GM19035 (cell line): Measurements from ENCODE around the gene CYP4F11.
"Not testable (repeated sequence)": the region's sequence is repeated elsewhere in the genome, so short reads cannot be mapped to it uniquely, and the experiment has no call there.

Source experiments
- ATAC-seq: cut with Tn5 transposase; IDR thresholded peaks from one replicate; pipeline ENCODE4 v1.9.1; 2021; ENCODE audit not compliant: unreplicated experiment

The CYP4F11 gene, protein sequence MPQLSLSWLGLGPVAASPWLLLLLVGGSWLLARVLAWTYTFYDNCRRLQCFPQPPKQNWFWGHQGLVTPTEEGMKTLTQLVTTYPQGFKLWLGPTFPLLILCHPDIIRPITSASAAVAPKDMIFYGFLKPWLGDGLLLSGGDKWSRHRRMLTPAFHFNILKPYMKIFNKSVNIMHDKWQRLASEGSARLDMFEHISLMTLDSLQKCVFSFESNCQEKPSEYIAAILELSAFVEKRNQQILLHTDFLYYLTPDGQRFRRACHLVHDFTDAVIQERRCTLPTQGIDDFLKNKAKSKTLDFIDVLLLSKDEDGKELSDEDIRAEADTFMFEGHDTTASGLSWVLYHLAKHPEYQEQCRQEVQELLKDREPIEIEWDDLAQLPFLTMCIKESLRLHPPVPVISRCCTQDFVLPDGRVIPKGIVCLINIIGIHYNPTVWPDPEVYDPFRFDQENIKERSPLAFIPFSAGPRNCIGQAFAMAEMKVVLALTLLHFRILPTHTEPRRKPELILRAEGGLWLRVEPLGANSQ

DNA sequence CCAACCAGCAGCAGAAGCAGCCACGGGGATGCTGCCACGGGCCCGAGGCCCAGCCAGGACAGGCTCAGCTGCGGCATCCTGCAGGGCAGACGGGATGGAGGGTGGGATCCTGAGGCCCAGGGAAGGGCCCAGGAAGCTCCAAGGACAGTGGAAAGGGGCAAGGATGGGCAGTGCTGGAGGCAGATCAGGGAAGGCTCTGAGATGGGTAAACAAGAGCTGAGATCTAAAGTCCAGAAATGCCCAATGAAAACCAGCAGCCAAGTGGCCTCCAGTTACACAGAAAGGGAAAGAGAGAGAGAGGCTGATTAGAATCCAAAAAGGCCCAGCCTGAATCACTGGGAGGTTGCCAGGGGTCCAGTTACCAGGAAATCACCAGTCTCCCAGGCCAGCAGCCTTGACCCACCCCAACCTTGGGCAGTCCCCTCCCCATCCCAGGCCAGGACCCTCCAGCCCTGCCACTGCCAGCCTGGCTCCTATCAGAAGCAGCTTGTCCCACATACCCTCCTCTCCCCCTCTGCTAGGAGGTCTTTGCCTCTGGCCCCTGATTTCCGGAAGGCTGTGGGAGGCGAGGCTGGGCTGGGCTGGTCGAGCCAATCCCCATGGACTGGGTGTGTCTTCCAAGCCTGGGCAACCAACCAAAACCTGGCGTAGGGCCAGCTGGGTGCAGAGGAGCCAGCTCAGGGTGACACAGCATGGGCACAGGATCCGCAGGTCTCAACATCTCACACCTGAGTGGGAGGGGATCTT lies at the start of gene CYP4F11:
Gene CYP4F11, minus strand, starts transcription at position 198 of the 747 bp plus-strand sequence. Its CDS starts 121 bp downstream, at position 77.
- ATAC-seq: no peak

DNA sequence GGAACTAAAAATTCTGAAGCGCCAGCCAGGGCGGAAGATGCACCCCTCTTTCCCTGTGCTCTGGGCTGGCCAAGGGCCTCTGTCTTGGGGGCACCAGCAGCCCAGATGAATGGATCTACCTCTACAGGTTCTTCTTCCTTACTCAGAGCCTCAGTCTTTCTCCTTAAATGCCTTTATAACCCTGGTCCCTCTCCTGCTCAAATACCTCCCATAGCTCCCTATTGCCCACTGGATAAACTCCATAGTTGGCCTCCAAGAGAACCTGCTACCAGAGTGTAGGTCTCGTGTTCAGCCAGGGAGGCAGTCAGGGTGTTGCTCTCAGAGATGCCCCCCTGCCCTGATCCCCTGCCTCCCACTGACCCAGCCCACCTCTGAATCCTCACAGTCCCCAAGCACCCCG lies 45.0 kb upstream of the CYP4F11 start:
- no peak for ATAC-seq

DNA sequence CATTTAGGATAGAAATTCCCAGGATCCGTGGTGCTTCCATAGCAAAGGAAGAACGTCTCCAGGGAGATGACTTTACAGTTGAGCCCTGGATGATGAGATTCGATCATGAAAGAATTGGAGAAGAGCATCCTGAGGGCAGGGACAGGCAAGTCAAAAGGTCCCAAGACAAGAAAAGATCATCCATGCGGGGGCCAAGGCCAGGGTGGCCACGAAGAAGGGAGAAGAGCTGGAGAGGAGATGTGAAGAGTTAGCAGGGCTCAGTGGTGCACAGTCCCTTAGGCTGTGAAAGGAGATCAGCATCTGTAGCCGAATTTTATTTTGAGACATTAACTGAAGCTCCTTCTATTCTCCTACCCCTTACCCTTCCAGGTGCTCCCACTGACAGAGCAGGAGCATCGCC lies 43.4 kb upstream of the CYP4F11 start:
- no peak for ATAC-seq

DNA sequence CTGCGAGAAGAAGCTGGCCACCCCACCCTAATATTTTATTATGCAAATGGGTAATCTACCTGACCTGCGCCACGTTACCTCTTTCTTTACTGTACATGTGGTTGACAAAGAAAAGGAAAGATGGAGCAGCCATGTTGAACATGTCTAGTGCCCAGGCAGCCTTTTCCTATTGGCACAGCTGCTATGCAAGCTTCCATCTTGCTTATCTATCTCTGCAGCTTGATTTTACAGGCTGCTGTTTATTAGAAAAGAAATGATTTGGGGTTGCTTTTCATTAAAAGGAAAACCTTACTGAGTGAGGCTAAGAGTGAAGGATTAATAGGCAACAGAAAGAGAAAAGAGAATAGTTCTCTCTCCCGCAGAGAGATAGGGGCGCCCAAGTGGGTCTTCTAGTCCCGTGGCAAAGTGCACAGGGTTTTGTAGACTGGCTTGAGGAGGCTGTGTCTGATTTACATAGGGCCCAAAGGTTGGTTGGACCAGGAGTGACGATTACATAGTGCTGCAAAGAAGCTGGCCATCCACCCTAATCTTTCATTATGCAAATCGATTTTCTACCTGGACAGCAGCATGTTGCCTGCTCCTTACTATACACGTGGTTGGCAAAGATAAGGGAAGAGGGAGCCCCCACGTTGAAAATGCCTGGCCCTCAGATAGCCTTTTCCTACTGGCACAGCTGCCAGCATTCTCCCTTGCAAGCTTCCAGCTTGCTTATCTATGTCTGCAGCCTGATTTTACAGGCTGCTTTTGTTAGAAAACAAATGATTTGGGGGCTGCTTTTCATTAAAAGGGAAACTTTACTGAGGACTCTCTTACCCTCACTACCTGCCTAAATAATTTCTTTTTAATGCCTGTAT lies 42.7 kb upstream of the CYP4F11 start:
- no peak for ATAC-seq

DNA sequence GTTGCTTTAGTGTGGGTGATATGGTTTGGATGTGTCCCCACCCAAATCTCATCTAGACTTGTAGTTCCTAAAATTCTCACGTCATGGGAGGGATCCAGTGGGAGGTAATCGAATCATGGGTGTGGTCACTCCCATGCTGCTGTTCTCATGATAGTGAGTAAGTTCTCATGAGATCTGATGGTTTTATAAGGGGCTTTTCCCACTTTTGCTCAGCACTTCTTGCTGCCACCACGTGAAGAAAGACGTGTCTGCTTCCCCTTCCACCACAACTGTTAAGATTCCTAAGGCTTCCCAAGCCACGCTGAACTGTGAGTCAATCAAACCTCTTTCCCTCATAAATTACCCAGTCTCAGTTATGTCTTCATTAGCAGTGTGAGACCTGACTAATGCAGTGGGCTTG lies 40.5 kb upstream of the CYP4F11 start:
- ATAC-seq: no peak

DNA sequence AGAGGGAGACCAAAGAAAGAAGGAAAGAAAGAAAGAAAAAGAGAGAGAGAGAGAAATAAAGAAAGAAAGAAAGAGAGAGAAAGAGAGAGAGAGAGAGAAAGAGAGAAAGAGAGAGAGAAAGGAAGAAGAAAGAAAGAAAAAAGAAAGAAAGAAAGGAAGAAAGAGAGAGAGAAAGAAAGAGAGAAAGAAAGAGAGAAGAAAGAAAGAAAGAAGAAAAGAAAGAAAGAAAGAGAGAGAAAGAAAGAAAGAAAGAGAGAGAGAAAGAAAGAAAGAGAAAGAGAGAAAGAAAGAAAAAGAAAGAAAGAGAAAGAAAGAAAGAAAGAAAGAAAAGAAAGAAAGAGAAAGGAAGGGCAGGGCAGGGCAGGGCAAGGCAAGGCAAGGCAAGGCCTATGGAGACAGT lies 37.7 kb upstream of the CYP4F11 start:
- ATAC-seq: not testable (repeated sequence)

DNA sequence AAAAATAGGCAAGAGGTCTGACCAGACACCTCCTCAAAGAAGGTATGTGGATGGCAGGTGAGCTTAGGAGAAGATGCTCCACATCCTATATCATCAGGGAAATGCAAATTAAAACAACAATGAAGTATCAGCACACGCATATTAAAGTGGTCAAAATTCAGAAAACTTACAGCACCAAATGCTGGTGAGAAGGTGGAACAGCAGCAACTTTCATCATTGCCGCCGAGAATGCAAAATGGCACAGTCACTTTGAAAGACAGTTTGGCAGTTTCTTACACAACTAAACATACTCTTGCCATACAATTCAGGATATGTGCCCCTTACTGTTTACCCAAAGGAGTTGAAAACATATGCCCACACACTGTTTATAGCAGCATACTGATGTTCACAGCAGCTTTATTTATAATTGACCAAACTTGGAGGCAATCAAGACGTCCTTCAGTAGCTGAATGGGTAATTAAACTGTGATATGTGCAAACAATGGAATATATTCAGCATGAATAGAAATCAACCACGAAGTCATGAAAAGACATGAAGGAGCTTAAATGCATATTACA lies 37.0 kb upstream of the CYP4F11 start:
- no peak for ATAC-seq

DNA sequence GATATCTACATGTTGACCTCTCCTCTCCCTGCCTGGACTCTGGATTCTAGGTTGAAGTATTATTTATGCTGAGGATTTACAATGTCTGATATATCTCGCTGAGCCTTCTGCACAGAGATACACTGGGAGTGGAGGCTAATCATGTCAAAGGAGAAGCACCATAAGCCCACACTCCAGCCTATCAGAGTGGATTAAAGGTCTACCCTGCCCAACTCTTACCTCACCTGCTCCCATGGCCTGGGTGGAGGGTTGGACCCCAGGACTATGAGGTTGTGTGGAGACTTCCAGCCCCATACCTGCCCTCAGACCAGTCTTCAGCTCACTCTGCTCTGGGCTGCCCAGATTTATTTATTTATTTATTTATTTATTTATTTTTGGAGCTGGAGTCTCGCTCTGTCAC lies 29.9 kb upstream of the CYP4F11 start:
- no peak for ATAC-seq

DNA sequence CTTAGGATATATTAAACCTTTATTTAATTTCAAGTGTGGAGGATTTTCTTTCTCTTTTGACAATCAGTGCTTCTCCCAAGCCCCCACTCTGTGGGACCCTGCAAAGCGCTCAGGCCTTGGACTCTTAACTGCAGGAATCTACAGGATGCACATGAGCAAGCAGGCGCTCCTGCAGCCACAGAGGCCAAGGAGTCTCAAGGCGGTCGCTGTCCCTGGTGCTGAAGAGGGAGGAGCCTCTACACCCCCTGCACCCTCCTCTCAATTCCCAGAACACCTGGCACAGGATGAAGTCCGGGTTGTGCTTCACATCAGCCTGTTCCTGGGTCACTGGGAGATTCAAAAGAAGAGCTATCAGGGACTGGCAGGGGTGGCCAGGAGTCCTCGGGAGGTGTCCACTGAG lies 28.0 kb upstream of the CYP4F11 start:
- no peak for ATAC-seq

DNA sequence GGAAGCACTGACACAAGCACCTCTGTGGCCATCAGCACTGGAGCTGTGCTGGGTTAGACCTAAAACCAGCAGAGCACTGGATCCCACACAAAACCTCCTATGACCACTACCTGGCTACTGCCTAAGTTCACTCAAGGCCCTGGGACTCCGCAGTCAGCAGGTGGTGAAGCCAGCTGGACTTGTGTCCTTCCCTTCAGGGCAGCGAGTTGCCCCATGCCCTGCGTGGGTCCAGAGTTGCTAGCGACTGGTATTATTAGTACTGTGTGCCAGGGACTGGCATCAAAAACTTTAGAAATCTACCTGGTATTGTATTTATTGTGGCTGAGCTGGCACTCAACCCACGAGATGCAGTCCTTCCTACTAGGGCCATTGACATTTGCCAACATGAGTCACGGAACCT lies 20.5 kb upstream of the CYP4F11 start:
- no peak for ATAC-seq

DNA sequence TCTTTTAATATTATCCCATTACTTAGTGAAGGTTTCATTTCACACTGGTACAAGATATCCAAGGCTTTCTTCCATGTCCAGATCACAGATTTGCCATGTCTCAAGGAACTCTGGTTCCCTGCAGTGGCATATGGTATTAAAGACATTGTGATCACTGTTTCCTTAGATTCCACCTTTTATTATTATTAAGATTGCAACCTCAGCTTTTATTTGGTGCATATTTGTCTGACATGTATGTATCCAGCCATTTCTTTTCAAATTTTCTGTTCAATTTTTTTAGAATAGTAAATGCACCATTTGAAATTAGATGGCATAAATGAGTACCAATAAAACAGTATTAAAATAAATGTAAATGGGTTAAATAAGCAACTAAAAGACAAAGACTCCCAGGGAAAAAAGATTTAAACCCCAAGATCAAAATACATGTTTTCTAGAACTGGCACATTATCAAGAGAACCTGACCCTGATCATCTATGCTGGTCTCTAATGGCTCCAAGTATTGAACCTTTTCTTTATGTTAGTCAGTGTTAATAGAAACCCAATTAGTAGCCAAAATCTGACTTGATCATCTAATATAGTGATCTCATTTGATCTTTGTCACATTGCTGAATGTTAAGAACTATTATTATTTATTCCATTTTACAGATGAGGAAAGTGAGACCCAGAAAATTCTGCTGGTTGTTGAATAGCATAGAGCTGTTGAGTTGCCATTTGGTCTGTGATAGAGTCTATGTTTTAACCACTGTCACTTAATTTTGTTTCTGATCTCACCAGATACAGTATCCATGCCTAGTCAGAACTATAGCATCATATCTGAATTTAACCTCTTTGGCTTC lies 14.1 kb upstream of the CYP4F11 start, which contains the start of gene OR10H4:
Gene OR10H4, plus strand, starts transcription at position 786 of the 836 bp plus-strand sequence. Its CDS starts 0 bp downstream, at position 786.
- ATAC-seq: no peak

DNA sequence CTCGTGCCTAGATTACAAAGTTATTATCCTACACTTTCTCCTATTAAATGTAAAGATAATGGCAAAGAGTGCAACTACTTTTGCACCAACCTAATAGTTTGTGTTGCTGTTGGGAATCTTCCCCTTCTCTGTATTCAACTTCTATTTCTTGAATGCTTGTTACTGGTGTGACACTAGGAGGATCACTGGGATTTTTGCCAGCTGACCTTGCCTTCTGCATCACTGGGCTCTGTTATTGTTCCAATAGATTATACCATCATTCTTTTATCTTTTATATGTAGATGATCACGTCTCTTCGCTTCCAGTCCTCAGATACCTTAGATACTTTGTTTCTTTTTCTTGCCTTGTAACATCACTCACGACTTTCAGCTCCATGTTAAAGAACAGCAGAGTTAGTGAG lies 11.0 kb upstream of the CYP4F11 start:
- no peak for ATAC-seq

DNA sequence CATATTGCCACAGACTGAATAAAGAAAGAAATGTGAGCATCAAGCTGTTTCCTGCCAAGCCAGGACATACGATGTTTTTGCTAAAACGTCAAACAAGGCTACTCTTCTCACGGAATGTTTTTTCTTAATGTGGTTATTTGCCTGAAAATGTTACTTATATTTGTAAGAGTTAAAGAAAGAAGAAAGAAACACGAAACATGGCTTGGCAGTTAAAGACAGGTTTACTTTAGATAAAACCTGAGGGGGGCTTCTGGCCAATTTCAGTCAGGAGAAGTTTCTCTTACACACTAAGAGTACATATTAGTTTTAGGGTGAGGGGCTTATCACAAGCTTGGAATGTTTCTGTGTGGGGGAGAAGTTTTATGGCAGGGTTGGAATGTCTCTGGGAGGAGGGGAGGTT lies 10.1 kb upstream of the CYP4F11 start:
- no peak for ATAC-seq

DNA sequence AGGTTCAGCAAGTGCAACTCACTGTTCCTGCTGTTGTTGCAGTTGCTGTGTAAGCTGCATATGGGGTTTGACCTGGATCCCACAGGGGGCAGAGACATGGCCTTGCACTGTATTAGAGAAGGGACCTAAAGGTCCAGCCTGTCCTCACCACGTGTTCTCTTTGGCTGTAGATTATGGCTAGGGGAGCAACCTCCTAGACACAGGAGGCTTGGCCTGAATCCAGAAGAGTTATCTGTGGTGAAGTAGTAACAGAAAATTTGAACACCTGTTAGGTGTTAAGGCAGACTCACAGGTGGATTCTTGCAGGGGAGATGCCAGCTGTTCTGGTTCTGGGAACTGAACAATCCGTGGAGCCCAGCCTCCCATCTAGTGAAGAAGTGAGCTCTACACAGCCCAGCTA lies 3.4 kb upstream of the CYP4F11 start:
- ATAC-seq: no peak

DNA sequence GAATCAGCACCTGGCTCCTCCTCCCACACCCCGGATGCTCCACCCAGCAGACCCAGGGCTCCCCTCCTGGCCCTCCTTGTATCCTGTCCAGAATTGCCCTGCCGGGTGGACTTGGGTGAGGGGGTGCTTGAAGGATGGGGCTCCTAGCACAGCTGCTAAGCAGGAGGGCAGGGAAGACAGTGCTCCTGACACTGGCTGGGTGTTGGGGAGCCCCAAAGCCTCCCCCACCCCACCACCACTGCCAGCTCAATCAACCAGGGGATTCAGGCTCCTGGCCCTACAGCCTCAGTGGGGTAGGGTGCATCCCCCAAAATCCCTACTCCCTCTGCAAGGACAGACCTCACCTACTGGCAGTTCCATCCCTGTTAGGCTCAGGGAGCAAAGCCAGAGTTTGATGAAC lies 2.6 kb upstream of the CYP4F11 start:
- ATAC-seq: no peak

DNA sequence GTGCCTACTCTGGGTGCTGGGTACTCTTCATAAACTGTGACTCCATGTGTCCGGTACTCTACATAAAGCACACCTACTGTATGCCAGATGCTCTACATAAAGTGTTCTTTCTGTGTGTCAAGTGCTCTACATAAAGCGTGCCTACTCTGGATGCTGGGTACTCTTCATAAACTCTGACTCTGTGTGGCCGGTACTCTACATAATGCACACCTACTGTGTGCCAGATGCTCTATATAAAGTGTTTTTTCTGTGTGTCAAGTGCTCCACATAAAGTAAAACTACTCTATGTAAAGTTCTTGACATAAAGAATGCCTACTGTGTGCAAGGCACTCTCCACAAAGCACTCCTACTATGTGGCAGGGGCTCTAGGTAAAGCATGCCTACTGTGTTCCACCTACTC lies 1.8 kb upstream of the CYP4F11 start:
- no peak for ATAC-seq

DNA sequence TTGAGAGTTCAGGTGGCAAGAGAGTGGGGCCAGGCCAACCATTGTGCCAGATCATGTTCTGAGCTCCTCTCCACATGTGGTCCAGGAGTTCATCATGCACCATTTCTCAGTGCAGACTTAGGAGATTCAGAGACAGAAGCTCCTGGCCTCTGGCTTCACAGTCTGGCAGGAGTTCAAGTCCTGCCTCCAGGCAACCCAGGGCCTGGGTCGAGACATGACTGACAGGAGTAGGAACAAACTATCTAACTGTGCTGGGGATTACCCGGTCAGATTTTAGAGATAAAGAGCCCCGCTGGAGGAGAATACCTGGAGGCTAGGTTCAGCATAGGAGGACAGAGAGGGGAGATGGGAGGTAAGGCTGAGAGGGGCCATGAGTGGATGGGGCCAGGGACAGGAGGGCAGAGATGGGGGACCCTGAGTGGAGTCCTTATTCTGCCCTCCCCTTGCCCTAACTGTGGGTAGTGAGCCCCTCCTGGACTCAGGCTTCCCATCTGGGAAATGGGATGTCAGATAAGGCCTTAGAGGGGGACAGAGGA lies 906 bp upstream of the CYP4F11 start:
- no peak for ATAC-seq

DNA sequence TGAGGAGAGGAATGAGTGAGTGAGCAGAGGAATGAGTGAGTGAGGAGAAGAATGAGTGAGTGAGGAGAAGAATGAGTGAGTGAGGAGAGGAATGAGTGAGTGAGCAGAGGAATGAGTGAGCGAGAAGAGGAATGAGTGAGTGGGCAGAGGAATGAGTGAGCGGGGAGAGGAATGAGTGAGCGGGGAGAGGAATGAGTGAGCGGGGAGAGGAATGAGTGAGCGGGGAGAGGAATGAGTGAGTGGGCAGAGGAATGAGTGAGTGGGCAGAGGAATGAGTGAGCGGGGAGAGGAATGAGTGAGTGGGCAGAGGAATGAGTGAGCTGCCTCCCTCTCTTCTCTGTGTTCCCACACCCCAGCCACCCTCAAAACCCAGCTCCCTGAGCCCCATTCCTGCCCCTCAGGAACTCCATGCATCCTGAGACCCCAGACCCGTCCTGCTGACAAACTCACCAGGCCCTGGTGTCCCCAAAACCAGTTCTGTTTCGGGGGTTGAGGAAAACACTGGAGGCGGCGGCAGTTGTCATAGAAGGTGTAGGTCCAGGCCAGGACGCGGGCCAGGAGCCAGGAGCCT lies 483 bp downstream of the CYP4F11 start:
- ATAC-seq: not testable (repeated sequence)

DNA sequence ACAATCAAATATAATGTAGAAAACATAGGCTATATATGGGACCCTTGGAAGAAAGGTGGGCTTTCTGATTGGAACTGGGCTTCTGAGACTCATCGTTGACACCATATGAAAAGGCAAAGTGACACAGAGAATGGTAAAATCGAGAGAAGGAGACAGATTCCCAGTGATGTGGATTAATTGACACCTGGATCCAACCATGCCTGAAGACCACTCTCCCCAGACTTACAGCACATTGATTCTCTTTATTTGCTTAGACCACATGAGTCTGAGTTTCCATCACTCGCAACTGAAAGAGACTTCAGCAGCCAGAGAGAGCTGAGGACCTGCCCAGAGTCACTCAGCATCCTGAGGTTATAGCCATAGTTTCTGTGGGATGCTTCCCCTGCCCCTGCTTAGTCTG lies 6.0 kb downstream of the CYP4F11 start:
- ATAC-seq: no peak
